ENCODE results near the gene ZNF778. TPM values are rescaled to one million over a fixed set of nuclear protein-coding genes. Genes with fewer than 3 reads are reported as not detected.
"Not testable (repeated sequence)": the region's sequence is repeated elsewhere in the genome, so short reads cannot be mapped to it uniquely, and the experiment has no call there.

Gene ZNF778
- total RNA-seq, 1 donor from 2014 or later = 13.7 TPM

GRCh38 chr16:89253548-89254287 is 36.2 kb downstream of the ZNF778 start:
- DNase-seq (ENCODE audit: low read depth, low spot score) = no peak

DNA sequence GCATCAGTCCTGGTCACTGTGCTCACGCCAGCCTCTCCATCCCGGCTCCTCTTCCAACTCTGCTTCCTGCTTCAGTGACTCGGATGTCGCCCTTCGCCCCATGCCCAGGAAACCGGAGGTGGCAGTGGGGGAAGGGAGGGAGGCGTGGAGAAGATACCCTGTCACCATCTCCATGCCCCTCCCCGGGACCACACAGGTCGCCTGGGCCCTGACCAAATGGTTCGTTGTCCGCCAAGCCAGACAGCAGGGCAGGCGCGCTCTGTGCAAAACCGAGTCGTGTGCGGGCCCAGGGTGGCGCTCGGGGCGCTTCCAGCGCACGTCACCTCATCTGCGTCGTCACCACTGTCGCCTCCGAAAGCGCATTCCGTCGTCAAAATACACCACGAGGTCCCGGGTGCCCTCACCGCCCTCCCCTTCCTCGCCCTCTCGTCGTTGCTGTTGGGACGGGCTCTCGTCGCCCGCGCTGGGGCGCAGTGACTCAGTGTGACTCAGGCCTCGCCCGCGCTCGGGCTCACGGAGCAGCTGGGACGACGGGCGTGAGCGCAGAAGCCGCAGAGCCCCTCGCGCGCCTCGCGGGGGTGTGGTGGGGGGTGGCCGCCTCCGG is 39.2 kb downstream of the ZNF778 start:
- no peak for DNase-seq (ENCODE audit: low read depth, low spot score)

- DNase-seq (ENCODE audit: low read depth, low spot score) = no peak
Measured at GRCh38 chr16:89257281-89257731, 39.8 kb downstream of the ZNF778 start.

DNA sequence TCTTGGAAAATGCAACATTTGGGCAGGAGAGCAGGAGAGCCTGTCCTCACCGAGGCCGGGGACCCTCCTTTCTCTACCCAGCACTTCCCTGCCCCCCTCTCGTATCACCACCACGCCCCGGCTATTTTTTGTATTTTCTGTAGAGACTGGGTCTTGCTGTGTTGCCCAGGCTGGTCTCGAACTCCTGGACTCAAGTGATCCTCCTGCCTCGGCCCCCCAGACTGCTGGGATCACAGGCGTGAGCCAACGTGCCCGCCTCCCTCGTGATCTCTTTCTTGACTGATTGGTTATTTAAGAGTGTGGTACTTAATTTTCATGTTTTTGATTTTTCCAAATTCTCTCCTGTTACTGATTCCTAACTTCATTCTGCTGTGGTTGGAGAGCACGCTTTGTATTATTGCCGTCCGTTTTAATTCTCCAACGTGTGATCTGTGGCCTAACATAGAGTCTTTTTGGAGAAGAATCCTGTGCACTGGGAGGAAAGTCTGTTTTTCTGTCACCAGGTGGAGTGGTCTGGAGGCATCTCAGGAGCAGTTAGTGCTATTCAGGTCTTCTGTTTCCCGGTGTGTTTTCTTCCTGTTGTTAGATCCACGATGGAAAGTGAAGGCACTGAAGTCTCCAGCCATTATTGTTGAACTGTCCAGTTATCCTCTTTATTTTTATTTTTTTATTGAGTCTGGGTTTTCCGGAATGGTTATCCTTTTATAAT is 40.4 kb downstream of the ZNF778 start:
- DNase-seq (ENCODE audit: low read depth, low spot score) = no peak

DNA sequence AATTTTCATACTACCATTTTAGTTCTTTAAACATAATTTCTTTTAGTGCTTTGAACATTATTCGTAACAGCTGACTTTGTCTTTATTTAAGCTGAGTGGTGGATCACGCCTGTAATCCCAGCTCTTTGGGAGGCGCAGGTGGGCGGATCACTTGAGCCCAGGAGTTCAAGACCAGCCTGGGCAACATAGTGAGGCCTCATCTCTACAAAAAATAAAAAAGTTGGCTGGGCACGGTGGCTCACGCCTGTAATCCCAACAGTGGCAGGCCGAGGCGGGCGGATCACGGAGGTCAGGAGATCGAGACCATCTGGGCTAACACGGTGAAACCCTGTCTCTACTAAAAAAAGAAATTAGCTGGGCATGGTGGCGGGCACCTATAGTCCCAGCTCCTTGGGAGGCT is 42.4 kb downstream of the ZNF778 start:
- not testable (repeated sequence) for DNase-seq (ENCODE audit: low read depth, low spot score)

- no peak for DNase-seq (ENCODE audit: low read depth, low spot score)
Measured at GRCh38 chr16:89261691-89262563, 44.4 kb downstream of the ZNF778 start.

DNA sequence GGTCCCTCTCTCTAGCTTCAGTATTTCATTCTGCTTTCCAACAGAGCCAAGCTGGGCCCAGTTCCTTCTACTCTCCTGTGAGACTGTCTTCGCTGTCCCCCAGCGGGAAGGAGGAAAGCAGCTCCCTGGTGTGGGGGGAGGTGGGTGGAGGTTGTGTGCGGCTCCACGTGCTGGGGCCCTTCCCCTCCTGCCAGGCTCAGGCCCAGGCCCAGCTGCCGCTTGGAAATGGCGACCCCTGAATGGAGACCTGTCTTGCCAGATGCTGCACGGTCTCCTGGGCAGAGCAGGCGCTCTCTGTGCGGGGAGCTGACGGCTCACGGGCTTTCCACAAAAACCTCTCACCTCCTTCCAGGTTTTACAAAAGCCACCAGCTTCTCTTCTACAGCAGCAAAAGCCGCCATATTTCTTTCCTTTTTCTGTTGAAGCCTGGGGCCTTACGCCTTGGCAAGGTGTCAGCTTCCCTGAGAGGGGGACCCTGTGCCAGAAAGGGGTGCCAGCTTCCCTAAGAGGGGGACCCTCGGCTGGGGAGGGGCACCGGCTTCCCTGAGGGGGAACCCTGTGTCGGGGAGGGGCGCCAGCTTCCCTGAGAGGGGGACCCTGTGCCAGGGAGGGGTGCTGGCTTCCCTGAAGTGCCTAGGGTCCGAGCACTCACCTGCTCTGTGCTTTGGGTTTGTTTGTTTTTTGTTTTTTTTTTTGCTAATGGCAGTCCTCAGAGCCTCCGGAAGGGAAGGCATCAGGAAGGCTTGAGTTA is 47.5 kb downstream of the ZNF778 start:
- no peak for DNase-seq (ENCODE audit: low read depth, low spot score)

GRCh38 chr16:89265647-89266046 is 48.1 kb downstream of the ZNF778 start:
- DNase-seq (ENCODE audit: low read depth, low spot score) = no peak

DNA sequence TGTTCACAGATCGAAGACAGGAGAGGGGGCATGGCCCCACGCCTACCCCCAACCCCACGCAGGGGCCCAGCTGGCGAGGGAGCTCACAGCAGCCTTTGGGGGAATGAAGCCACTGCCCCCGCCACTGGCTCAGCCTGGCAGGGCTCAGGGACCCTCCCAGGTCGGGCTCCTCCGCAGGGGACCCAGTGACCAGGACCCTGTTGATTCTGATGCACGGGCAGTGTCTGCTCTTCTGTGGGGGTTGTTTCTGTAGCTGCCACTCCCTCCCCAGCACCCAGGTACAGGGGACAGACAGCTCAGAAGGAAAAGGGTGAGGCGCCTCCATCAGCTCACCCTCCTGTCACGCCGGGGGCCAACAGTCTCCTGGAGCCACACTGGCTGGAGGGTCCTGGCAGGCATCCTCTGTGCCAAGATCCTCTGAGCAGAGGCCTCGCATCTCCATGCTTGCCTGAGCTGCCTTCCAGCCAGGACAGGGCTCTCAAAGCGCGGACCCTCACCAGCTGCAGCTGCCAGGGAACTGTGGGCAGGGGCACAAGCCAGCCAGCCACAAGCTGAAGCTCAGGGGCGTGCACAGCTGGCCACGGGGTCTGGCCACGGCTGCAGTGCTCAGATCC is 49.1 kb downstream of the ZNF778 start:
- DNase-seq (ENCODE audit: low read depth, low spot score) = no peak

DNA sequence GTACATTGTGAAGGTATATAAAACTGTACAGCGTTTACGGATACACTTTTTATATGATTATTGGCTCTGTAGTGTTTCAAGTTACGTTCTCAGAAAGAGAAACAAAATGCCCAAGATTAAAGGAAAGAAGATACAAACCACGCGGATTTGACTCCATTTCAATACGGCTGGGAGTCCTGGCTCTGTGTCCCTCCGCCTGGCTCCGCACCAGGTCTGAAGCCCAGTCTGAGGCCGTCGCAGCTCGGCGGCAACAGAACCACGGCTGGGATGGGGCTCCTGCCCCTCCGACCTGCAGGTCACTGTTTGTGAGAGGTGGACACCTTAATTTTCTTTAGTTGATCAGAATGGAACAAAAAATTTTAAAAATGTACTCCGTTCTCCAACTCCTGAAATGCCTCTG is 50.2 kb downstream of the ZNF778 start:
- not testable (repeated sequence) for DNase-seq (ENCODE audit: low read depth, low spot score)

DNA sequence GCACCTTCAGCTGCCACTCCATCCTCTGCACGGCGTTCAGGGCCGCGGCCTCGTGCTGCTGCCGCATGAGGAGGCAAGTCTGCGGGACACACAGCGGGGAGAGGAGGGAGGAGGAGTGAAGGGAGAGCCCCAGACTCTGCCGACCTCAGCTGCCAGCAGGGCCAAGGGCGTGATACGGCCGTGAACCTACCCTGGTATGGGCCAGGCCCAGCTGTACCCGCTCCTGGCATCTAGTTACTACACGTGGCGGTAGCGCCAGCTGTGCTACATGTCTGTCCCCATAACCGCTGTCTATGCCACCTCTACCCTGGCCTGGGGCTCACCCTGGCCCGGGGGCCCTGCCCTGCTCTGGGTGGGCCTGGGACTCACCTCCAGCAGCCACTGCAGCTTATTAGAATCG is 51.1 kb downstream of the ZNF778 start:
- no peak for DNase-seq (ENCODE audit: low read depth, low spot score)

DNA sequence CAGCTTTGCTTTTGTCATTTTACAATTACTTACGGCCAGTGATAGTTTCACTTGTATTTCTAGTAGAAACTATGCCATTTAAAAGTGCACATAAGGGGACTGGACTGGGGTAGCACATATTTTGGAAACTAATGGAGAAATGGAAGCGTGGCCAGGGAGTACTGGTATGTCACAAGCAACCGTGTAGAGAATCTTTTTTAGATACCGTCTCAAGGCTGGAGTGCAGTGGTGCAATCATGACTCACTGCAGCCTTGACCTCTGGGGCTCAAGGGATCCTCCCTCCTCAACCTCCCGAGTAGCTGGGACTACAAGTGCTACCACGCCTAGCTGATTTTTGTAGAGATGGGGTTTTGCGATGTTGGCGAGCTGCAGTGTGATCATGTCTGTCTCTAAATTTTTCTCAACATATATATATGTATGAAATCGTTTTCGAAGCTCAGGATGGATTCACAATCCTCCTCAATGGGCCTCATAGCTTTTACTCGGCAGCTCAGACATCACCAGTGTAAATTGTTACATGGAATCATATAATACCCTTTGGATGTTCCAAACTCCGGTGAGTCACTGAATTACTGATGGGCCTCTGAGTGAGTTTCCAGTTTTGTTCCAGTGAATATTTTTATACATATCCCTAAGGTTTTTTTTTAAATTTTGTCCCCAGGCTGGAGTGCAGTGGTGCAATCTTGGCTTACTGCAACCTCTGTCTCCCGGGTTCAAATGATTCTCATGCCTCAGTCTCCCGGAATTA is 51.7 kb downstream of the ZNF778 start:
- DNase-seq (ENCODE audit: low read depth, low spot score) = no peak

DNA sequence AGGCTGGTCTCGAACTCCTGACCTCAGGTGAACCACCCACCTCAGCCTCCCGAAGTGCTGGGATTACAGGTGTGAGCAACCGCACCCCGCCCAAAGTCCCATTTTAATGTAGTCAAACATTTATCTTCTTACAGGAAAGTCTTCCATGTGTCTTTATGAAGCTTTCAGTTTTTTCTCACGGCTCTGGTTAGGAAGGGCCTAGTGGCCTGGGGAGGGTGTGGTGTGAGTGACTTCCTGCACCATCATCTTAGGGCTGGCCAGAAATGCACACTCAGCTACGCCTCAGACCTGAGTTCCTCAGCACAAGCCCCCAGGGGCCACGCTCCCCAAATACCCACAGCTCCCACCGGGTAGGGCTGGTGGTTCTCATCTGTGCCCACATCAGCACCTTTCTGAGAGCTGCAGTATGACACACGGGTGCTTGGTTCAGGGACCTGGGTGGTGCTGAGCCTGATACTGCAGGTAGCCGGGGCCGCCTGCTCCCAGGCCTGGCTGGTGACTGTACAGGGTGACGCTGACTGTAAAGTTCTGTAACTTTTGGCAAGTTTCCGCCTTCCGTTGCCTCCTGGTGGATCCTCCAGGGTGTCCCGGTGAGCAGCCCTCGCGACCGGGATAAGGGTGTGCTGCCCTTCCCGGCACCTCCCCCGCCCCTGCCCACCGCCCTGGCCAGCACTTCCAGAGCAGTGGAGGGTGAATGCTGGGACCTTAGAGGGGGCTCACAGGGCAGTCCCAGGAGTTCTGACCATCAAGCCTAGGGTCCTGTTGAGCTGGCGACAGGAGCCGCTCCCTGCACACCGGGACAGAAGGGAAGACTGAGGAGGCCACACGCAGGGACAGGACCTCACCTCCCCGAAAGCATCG is 52.5 kb downstream of the ZNF778 start:
- no peak for DNase-seq (ENCODE audit: low read depth, low spot score)

DNA sequence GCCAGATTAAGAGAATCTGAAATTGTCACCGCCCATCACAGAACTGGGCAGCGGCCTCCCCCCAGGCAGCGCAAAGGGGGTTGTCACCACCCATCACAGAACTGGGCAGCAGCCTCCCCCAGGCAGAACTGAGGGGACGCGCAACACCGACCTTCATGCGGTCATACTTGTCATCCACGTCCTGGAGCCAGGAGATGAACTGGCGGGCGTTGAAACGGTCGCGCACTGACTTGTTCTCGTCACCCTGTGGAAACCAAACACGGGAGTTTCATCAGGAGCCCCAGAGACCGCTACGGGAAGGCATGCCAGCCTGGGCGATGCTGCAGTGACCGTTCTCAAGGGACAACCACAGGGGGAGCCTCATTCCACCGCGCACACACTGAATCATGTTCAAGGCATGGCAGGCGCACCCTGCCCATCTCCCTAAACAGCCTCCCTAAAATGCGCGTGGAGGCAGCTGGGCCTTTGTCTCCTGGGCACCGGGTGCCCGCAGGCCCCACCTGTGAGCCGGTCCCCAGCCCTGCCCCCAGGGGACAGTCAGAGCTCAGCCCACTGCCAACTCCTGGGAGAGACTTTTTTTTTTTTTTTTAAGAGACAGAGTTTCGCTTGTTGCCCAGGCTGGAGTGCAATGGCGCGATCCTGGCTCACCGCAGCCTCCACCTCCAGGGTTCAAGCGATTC is 53.3 kb downstream of the ZNF778 start:
- DNase-seq (ENCODE audit: low read depth, low spot score) = no peak

DNA sequence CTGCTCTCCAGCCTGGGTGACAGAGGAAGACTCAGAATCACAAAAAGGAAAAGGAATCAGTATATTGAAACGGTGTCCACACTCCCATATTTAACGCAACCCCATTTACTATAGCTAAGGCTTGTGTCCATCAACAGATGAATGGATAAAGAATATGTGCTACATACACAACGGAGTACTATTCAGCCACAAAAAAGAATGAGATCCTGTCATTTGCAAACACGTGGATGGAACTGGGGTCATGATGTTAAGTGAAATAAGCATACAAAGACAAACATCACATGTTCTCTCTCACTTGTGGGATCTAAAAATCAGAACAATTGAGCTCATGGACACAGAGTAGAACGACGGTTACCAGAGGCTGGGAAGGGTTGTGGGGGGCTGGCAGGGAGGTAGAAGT is 55.1 kb downstream of the ZNF778 start:
- DNase-seq (ENCODE audit: low read depth, low spot score) = no peak

DNA sequence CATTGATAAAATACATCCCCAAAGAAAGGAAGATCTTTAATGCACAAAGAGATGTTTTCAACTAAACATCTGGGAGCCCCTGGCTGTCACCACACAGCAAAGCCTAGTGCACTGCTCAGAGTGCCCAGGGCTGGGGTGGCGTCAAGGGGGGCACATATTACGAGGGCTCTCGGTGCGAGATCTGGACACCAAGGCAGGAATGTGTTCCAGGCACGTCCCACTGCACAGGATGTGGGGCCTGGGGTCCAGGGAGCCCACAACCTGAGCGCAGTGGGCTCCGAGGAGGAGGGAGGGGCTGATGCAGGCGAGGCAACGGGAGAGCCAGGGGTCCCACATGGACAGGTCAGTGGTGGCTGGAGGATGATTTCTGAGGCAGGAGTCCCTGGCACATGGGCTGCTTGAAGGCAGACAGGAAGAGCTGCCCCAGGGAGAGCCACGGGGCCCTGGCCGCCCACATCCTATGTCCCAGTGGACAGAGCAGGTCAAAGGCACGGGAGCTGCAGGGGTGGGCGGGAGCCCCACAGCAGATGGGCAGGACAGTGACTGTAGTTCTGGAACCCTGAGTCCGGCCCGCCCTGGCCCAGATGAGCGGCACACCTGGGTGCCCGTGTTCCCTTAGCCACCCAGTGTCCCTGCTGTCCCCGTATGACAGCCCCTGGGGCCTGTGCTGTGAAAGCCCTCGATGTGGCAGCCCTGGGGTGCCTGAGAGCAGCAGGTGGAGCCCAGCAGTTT is 56.4 kb downstream of the ZNF778 start:
- DNase-seq (ENCODE audit: low read depth, low spot score) = no peak

DNA sequence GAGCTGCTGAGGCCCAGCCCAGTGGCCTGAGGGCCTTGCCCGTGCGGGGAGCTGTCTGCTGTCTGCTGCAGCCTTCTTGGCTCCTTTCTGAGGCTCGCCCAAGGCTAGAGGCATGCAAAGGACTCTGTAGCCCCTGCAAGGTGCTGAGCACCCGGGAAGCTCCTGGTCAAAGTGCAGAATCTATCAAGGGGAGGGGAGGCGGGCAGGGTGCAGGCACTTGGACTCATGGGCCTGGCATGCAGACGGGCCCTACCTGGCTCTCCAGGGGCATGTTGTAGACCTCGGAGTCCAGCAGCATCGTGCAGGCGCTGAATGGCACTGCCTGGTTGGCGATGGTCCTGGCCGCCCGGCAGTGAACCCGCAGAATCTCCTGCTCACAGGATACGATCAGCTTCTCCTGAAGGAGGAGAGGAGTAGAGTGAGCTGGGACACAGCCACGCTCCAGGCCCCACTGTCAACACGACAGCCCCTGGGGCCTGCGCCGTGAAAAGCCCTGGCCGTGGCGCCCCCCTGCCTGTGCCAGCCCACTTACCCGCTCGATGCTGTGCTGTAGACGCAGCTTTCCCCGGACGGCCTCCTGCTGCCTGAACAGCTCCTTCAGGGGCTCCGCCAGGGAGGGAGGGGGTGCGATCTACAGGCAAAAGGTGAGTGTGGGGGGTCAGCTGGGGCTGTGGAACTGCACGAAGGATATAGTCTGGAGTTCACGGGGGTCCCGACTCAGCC is 57.2 kb downstream of the ZNF778 start:
- no peak for DNase-seq (ENCODE audit: low read depth, low spot score)

All from pulmonary artery endothelial cell (primary cell).